NCI-H2196 treated with DMSO at 0.1 percent for 48 hours (cell line): ENCODE data around the gene PTCRA.
"Not testable (repeated sequence)": the region's sequence is repeated elsewhere in the genome, so short reads cannot be mapped to it uniquely, and the experiment has no call there.

Source experiments
- DNase-seq: peaks from one replicate; lab custom pipeline; 2025; ENCODE audit not compliant: unreplicated experiment; lab: John Stamatoyannopoulos, UW

The PTCRA gene, protein sequence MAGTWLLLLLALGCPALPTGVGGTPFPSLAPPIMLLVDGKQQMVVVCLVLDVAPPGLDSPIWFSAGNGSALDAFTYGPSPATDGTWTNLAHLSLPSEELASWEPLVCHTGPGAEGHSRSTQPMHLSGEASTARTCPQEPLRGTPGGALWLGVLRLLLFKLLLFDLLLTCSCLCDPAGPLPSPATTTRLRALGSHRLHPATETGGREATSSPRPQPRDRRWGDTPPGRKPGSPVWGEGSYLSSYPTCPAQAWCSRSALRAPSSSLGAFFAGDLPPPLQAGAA

DNA sequence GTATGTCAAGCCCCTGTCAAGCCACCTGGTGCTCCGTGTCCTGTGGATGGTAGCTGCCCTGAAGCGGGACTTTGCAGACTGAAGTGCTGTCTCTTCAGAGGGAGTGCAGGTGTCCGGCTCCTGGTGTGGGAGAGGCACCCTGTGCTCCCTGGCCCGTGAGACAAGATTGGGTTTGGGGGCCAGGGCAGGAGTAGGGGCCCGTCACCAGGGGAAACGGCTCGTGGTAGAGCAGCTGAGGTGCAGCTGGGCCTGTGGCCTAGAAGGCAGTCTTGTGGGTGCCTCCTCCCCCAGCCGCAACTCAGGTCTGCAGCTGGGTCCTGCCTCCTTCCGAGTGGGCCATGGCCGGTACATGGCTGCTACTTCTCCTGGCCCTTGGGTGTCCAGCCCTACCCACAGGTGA lies at the start of gene PTCRA:
TSS of gene PTCRA (plus strand) at position 322 of the 400 bp plus-strand sequence. CDS start at position 339, 17 bp downstream.
- DNase-seq = no peak

DNA sequence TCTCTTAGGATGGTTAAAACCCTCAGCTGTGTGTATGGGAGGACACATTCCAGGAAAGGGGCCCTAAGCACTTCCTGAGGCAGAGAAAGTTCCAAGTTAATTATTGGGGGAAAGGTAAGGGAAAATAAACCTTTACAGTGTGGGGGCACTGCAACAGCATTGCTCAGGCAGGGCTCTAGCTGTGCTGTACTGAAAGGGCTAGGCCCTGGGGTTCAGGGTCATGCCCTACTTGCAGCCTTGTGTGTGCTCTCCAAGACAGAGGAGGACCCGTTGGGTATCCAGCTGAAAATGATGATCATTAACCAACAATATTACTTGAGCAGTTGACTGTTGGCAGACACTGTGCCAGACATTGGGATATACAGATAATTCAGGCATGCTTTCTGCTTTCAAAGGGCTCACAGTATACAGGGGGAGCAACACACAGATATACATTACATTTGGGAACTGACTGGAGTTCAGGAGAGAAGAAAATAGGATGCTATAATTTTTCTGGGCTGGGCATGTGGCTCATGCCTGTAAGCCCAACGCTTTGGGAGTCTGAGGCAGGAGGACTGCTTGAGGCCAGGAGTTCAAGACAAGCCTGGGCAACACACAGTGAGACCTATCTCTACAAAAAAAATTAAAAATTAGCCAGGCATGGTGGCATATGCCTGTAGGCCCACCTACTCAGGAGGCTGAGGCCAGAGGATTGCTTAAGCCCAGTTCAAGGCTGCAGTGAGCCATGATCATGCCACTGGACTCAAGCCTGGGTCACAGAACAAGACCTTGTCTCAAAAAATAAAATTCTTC lies 45.5 kb upstream of the PTCRA start:
- no peak for DNase-seq

DNA sequence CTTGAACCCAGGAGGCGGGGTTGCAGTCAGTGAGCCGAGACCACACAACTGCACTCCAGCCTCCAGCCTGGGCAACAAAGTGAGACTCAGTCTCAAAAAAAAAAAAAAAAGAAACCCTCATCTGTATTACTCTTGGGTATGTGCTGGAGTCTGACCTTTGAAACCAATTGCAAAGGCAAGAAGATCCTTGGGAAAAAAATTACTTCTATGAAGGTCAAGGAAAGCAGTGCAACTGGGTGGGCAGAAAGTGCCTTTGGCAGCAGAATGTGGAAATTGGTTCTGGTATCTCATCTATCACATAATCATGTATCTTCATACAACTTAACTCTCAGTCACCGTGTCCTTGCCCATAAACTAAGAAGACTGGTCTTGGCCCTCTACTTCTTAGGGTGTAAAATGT lies 44.1 kb upstream of the PTCRA start:
- DNase-seq = no peak

DNA sequence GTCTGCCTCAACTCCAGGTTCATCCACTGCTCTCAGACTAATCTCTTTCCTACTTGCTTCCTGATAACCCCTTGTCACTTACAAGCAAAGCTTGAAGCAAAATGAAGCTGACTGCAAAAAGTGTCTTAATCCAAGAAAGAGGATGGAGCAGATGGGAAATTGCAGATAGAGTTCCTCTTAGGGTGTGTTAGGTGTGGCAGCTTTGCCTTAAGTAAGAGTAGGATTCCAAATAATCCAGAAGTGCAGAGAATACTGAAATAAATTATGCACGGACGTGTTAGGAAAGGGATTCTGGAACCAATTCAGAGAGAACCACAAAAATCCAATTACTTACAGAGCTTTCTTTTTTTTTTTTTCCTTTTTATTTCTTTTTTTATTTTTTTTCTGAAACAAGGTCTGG lies 42.5 kb upstream of the PTCRA start:
- DNase-seq = no peak

DNA sequence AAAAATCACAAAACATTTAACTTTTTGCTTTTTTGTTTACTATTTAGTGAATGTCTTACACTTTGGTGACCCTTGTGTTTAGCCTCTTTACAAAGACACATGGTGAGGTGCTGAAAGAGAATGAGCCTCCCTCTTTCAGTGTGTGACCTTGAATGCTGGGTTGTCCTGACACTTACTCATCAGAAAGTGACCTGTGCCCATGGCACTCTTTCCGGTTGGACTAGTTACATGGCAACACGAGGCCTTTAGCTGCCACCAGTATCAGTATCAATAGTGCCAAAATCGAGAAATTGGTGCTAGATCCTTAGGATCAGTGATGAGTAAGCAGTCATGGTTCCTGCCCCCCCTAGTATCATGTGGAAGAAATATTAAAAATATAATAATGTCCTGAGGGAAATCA lies 38.2 kb upstream of the PTCRA start:
- DNase-seq = no peak

DNA sequence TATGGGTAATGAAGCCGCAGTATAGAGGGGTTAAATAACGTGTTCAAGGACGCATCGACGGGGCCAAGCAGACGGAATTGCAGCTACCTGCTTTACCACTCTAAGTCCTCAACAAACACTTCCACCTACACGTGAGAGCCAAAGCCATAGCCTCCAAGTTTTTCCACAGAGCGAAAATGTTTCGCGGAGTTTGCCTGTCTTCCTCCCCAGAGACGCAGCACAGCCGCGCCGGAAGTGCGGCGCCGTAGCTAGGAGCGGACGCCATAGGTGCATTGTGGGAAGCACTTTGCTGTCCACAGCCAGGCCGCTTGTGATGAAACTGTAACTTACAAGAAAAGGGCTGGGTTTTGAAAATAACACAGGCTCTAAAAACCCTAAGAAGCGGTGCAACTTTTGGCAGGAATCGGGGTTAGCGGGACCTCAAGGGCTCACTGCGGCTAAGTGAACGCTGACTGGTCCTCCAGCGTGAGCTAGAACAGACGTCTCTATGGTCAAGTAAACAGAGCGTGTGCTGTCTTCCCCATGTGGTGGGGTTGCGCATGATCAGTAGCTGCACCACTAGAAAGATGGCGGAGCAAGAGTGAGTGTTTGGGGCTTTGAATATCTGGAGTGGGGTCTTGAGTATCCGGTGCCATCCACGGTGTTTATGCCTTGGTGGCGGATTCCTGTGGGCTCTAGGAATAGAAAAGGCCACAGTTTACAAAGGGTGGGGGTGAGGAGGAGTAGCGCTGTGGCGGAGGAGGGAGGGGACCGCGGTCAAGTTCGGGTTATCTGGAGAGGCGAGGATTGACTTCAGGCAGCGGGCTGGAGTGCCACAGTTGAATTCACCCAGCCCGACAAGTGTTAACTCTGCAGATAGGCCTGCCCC lies 36.2 kb upstream of the PTCRA start, which contains the start of gene RPL7L1:
TSS of gene RPL7L1 (plus strand) at position 245 of the 868 bp plus-strand sequence. CDS start at position 540, 295 bp downstream.
- peak; percentile 78 for DNase-seq

DNA sequence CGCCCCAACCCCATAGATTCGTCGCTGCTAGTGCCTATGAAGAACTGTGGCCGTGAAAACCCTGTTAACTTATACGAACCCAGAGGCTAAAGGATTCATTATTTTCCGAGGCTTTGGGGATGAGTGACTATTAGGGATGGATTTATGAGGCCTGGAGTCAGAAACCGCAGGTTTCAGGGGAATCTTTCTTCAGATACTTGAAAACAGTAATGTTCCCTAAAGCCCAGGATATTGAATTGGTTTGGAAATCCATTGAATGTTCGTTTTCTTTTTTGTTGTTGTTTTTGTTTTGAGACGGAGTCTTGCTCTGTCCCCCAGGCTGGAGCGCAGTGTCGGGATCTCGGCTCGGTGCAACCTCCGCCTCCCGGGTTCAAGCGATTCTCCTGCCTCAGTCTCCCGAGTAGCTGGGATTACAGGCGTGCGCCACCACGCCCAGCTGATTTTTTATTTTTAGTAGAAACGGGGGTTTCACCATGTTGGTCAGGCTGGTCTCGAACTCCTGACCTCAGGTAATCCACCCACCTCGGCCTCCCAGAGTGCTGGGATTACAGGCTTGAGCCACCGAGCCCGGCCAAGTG lies 35.5 kb upstream of the PTCRA start:
- not testable (repeated sequence) for DNase-seq

DNA sequence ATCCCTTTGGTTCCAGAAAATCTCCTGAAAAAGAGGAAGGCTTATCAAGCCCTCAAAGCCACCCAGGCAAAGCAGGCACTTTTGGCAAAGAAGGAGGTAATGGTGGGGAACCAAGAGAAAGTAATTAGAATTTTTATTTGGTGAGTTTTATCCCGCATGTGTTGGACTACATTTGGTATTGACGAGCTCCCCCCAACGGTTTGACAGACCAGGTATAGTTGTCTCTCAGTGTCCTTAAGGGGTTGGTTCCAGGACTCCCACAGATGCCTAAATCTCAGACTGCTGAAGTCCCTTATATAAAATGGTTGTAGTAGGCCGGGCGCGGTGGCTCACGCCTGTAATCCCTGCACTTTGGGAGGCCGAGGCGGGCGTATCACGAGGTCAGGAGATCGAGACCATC lies 35.0 kb upstream of the PTCRA start:
- not testable (repeated sequence) for DNase-seq

DNA sequence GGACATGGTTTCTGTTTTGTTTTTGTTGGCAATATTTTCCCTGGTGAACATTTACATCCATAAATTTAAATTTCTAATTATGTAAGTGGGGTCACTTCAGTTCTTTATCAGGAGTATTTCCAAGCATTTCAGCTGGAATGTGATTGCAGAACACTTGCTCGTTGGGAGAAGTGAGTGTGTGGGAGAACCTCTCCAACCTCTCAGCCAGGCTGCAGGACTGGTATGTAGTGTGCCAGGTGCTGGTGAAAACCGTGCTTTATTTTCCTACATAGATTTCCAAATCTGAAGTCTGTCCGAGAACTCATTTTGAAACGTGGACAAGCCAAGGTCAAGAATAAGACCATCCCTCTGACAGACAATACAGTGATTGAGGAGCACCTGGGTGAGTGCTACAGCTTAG lies 30.2 kb upstream of the PTCRA start:
- DNase-seq = no peak

DNA sequence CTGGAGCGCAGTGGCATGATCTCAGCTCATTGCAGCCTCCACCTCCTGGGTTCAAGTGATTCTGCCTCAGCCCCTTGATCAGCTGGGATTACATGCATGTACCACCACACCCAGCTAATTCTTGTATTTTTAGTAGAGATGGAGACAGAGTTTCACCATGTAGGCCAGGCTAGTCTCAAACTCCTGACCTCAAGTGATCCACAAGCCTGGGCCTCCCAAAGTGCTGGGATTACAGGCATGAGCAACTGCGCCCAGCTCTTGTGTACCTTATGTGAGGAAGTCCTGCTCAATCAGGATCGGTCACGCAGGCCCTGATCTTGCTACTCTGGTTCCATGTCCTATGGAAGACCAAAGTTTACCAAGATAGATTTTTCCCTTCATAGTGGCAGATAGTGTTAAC lies 27.7 kb upstream of the PTCRA start:
- DNase-seq = not testable (repeated sequence)

DNA sequence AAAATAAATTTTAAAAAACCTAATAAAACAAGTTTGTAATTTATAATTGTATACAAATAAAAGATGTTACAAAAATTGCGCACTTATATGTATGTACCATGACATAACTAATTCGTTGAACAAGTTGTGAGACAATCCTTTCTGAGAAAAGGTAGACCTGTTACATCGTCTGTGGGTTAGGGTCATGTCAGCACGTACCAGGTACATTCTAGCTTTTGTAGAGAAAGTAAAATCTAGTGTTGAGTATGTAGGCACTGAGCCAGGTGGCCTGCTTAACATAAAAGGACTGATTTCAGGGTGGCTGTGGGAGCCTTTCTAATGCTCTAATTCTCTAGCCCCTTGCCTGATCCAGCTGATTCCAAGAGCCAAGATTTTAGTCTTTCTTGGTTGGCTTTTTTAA lies 26.0 kb upstream of the PTCRA start:
- DNase-seq = no peak

DNA sequence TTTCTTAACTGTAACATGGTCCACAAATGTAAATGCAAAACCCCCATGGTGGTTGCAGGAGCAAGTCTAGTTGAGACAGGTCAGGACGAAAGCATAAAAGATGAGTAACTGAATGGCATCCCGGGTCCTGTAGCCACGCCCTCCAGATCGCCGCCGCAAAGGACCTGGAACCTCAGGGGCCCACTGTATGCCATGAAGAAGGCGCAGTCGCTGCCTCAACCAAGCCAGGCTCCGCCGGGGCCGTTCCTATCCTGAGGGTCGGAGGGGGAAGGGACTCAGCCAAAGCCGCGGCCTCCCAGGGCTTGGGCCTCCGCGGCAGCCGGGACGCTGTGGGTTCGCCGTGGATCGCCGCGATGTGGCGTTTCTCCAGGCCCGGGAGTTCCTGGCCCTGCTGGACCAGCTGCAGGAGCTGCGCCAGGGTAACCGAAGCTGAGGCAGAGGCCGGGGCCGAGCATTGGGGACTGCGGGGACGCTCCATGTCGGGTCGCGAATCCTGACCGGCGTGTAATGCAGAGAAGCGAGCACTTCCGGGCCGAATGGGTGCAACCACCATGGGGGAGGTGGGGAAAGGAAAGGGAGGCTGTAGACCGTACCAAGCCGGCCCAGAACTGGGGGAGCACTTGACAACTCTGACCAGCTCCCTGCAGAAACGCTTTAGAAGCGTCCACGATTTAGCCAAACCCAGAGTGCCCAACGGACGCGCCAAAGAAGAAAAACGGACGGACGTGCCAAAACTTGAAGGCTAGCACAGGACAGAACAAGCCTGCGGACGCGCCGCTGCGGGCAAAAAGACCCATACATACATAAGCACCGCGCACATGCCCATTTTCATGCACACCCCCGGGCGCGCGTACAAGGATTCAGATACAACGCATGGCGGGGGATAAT lies 25.3 kb upstream of the PTCRA start:
- DNase-seq = peak; percentile 90

DNA sequence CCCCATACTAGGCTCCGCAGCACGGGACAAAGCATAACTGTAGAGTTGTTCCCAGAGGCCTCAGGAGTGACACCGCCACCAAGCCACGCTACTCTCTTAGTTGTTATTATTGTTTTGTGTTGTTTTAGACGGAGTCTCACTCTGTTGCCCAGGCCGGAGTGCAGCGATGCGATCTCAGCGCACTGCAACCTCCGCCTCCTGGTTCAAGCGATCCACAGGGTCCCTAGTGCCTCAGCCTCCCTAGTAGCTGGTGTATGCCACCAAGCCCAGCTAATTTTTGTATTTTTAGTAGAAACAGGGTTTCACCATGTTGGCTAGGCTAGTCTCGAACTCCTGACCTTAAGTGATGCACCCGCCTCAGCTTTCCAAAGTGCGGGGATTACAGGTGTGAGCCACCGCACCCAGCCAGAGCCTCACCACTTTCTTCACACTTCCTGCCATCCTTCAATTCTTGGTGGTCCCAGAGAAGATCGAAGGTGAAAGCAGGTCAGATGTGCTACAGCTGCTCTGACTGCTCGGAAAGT lies 24.6 kb upstream of the PTCRA start:
- no peak for DNase-seq

DNA sequence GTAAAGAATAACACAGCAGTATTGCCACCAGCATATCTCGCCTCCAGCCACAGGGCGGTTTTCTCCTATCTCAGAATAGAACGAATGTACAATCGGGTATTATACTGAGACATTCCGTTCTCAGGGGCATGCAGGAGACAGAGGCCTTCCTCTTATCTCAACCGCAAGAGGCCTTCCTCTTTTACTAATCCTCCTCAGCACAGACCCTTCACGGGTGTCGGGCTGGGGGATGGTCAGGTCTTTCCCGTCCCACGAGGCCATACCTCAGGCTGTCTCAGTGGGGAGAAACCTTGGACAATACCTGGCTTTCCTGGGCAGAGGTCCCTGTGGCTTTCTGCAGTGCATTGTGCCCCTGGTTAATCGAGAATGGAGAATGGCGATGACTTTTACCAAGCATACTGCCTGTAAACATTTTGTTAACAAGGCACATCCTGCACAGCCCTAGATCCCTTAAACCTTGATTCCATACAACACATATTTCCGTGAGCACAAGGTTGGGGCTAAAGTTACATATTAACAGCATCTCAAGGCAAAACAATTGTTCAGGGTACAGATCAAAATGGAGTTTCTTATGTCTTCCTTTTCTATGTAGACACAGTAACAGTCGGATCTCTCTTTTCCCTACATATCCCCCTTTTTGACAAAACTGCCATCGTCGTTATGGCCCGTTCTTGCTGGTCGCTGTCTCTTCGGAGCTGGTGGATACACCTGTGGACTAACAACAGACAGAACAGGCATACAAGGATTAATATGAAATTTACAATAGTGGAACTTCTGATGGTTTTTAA lies 21.6 kb upstream of the PTCRA start:
- not testable (repeated sequence) for DNase-seq

DNA sequence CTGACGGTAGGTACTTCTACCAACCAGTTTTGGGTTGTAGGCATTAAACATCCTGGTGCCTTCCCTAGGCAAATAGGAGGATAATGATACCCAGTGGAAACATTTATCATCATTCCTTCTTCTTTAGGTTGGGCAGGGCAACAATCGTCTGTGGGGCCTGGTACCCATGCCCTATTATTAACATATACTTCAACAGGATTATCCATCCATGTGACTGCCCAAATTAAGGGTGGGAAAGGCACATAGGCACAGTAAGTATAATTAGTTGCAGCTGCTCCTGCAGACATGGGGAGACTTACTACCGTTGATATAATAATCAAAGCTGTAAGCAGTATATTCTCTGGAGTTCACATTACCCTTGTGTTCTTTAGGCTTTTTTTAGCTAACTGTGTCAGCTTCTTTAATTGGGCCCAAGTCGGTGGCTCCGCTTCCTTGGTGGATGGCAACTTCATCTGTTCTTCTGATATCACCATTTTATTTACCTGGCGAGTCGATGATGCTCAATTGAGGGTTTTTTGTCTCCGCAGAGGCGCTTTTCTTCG lies 19.6 kb upstream of the PTCRA start:
- no peak for DNase-seq

DNA sequence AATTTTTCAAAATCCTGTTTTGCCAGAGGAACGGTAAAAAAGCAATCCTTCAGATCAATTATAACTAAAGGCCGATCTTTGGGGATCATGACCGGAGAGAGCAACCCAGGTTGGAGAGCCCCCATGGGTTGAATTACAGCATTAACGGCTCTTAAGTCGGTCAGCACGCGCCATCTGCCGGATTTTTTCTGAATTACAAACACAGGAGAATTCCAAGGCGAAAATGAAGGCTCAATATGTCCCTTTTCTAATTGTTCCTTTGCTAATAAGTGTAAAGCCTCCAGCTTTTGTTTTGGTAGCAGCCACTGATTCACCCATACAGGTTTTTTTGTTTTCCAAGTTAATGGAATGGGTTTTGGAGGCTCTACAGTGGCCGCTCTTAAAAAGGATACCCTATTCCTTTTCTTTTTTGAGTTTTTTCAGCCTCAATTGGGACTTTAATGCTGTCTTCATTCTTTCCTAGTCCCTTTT lies 16.9 kb upstream of the PTCRA start:
- peak; percentile 22 for DNase-seq

DNA sequence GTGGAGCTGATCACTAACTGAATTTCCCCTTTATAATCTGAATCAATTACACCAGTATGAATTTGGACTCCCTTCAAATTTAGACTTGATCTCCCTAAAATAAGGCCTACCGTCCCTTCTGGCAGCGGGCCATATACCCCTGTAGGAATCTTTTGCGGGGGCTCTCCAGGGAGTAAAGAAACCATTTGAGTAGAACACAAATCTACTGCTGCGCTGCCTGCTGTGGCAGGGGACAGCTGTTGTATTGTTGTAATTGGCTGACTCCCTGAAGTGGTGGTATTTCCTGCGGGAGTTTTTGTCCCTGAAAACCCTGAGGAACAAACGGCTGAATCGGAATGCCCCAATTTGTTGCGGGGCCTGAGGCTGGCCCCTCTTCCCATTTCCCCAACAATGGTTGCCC lies 16.0 kb upstream of the PTCRA start:
- DNase-seq = no peak

DNA sequence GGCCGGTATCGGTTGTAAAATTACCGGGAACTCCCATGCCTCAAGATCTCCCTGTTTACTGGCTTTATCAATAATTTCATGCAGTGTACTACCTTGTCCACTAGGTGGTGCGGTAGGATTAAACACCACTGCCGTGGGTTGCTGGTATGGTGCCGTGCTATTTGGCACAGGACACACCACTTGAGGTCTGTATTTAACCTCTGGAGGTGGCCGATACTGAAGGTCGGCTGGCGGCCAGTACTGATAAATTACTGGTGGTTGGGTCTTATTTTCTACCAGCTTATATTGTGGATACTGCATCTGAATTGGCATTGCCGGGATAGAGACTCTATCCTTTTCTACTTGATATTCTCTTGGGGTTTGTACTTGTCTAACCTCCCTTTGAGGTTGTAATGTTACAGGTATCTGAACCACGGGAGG lies 14.3 kb upstream of the PTCRA start:
- DNase-seq = peak; percentile 72
